WI38 (cell line): ENCODE results near the gene IL37.
"Not testable (repeated sequence)": the region's sequence is repeated elsewhere in the genome, so short reads cannot be mapped to it uniquely, and the experiment has no call there.

Experiments used
- H3K4me3 ChIP-seq: 2 replicates; pipeline ENCODE4 v1.5.1; 2011; ENCODE audit warnings: low read depth, mild to moderate bottlenecking, control low read depth, low read length
- TF ChIP-seq, protein P1 (sequence below): IDR thresholded peaks from 2 replicates; pipeline ENCODE4 v1.5.1; 2012; ENCODE audit warnings: low read depth, mild to moderate bottlenecking, control low read depth, low read length

Gene IL37

DNA sequence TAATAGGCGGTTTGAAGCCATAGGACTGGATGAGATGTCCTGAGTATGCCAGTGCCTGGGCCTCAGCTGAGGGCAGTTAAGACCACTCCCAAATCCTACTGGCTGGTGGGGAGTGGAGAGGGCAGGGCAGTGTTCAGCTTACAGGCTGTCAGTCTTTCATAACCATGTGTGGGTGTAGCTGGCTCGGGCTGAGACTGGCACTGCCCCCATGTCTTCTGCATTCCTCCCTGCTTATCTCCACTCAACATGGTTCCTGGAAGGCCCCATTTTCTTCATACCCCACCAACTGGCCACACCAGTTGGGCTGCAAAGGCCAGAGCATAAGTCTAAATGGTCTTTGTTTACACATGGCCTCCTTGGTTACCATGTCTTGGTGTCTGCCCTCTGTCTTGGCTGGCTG lies 17.2 kb upstream of the IL37 start:
- TF ChIP-seq, protein P1, sequence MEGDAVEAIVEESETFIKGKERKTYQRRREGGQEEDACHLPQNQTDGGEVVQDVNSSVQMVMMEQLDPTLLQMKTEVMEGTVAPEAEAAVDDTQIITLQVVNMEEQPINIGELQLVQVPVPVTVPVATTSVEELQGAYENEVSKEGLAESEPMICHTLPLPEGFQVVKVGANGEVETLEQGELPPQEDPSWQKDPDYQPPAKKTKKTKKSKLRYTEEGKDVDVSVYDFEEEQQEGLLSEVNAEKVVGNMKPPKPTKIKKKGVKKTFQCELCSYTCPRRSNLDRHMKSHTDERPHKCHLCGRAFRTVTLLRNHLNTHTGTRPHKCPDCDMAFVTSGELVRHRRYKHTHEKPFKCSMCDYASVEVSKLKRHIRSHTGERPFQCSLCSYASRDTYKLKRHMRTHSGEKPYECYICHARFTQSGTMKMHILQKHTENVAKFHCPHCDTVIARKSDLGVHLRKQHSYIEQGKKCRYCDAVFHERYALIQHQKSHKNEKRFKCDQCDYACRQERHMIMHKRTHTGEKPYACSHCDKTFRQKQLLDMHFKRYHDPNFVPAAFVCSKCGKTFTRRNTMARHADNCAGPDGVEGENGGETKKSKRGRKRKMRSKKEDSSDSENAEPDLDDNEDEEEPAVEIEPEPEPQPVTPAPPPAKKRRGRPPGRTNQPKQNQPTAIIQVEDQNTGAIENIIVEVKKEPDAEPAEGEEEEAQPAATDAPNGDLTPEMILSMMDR: no peak
- H3K4me3 ChIP-seq: no peak overlapping the region

DNA sequence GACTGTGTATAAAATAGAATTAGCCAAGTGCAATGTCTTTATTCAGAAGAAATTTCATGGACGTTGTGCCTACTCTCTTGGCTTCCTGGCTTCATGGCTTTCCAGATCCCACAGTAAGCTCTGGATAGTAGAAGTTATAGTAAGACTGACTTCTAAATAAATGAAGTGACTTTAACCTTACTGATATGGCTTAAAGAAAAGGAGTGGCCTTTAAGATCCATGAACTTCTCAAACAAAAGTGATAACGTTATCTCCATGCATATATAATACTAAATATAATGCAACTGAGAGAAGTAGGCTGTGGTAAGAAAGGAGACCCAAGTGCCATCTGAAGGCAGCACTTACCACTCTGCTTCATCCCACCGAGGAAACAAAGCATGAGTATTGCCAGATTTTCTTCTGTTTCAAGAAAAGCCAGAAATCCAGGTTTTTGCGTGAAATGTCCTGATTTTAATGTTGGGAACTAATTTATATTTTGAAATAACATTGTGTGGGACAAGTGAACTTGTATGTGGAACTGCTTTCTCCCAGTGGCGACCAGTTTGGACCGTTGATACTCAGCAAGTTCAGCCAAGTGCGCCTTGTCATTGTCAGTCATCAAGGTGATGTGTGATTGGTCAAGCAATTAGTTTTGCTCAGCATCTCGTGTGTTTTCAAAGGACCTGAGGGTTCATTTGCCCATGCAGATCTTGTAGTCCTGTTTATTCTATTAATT lies 13.9 kb upstream of the IL37 start:
- no peak overlapping the region for H3K4me3 ChIP-seq
- TF ChIP-seq, protein P1: no peak

DNA sequence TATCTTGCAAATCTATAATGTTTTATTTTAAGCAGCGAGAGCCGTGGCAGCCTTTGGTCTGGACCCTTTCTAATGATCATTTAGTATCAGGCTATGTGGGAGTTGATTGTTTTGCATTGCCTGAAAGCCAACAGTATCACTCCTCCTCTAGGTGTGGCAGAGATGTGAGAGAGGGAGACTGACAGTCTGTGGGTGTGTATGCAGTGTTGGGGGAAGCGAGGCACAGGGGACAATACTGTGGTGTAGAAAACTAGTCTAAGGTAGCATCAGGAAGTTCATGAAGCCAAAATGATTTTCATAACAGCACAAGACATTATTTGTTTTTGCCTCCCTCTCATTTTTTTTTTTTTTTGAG lies 13.4 kb upstream of the IL37 start:
- TF ChIP-seq, protein P1: no peak
- H3K4me3 ChIP-seq: no peak overlapping the region

DNA sequence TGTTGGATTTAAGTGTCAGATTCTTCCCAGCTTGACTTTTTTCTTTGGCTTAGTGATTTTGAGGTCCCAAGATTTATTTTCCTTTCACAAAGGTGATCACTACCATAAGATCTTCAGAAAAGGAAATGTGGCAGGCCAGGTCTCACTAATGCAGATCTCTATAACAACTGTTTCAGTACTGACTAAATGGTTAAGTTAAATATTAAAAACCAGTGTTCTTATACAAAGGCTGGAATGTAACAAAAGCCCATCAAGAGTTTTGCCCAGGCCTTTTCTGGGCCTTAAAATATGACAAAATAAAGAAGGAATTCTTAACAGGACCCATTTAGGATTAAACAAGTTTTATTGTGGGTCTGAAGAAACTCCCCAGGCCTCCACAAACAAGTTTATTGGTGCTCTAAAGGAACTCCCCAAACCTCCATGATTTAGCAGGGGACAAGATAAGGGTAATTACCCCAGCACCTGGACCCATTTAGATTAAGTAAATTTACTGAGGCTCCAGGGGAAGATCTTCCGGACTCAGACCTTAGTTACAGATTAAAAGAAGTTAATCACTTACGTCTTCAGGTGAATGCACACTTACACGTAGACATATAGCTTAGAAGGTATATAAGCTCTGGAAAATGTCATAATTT lies 9.4 kb upstream of the IL37 start:
- not testable (repeated sequence) for H3K4me3 ChIP-seq

DNA sequence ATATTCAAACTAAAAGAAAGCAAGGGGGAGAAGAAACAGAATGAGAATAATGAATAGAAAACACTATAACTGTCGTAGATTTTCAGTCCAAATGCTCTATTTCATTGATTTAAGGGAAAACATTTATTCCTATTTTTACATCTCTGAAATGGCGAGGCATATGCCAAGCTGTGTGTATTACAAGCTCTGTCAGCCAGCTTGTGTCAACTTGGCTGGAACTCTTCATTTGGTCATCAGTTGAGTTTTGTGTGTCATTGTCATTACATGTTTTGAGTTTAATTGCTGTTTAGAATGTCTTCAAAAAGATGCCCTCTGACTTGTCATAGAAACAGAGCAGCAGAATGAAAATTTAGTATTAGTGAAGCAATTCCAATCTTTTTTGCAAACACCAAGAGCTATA lies 8.1 kb upstream of the IL37 start:
- TF ChIP-seq, protein P1: no peak
- no peak overlapping the region for H3K4me3 ChIP-seq

DNA sequence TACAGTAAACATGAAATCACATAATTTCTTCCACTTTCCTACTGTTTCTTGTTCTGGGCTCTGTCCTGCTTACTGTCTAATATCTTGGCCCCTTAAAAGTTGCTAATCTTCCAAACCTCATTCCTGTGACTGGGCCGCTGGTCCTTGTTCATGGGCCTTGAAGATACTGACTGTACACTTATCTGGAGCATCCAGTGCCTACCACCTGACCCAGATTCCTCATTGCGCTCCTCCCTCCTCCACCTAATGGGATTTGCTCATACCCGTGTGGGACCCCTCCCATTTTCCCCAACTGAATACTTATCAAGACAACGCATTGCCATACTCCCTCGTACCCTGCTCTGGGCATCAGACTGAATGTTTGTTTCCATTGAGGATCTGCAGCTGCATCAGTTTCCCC lies 6.1 kb upstream of the IL37 start:
- TF ChIP-seq, protein P1: no peak

DNA sequence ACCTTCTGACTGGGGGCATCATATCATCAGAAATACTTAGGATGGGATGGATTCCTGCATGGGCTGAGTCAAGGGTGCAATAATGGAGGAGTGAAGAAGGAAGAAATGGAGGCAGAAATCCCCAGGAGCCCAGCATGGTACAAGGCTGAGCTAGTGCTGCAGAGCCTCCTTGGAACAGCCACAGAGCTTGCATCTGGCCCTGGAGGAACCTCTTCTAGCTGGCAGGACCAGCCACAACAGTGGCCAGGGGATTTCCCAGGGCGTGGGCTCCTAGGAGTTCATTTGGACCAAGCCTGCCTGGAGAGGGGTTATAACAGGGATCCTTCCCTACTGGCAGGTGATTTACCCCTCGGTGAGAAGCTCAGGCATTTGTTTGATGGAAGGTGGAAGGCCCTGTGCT lies 4.7 kb upstream of the IL37 start:
- H3K4me3 ChIP-seq: no peak overlapping the region
- TF ChIP-seq, protein P1: no peak

More for the DNA sequence above, 6.1 kb upstream of the IL37 start:
- H3K4me3 ChIP-seq: no peak overlapping the region
